ENCODE data around the gene AXIN2. TPM values are rescaled to one million over a fixed set of nuclear protein-coding genes. Genes with fewer than 3 reads are reported as not detected.

Gene AXIN2
- total RNA-seq, 1 donor from 2014 or later = 0.27 TPM

- ATAC-seq (ENCODE audit: low read depth) (no peak), DNase-seq (no peak)
- ChIA-PET CTCF (no interaction called here), POLR2A (no interaction called here)
- no peak for TF ChIP-seq CTCF (IDR thresholded peaks at IDR 0.05)
- Mint-ChIP-seq H3K27me3 (peaks cover 15% of the 10 kb centered on the region), H3K4me3 (no peak overlapping the region), H3K9me3 (no peaks in the 10 kb centered on the region), H3K4me1 (peaks cover 8% of the 10 kb centered on the region), H3K27ac (no peak overlapping the region), H3K36me3 (ENCODE audit: low read depth) (no peaks in the 10 kb centered on the region)
- intact Hi-C loops (cut with micrococcal nuclease) = loop anchor here (10.0 kb wide), 1 partner anchor 320 kb away; no protein-coding TSS in a partner anchor
Measured at GRCh38 chr17:65554553-65555223, 6.8 kb downstream of the AXIN2 start.

GRCh38 chr17:65553646-65554552 is 7.5 kb downstream of the AXIN2 start:
- ChIA-PET CTCF (no interaction called here), POLR2A (no interaction called here)
- intact Hi-C loops (cut with micrococcal nuclease) = loop anchor here (10.0 kb wide), 1 partner anchor 319 kb away; no protein-coding TSS in a partner anchor
- no peak for DNase-seq
- peaks cover under 1% of the 10 kb centered on the region for H3K4me1 Mint-ChIP-seq
- H3K27ac Mint-ChIP-seq = no peak overlapping the region
- no peak for TF ChIP-seq CTCF (IDR thresholded peaks at IDR 0.05)
- no peak for ATAC-seq (ENCODE audit: low read depth)
- H3K9me3 Mint-ChIP-seq = no peaks in the 10 kb centered on the region
- H3K27me3 Mint-ChIP-seq = peaks cover 8% of the 10 kb centered on the region
- H3K36me3 Mint-ChIP-seq (ENCODE audit: low read depth) = no peaks in the 10 kb centered on the region
- H3K4me3 Mint-ChIP-seq = no peak overlapping the region

GRCh38 chr17:65553009-65553645 is 8.3 kb downstream of the AXIN2 start:
- ChIA-PET POLR2A (no interaction called here), CTCF (no interaction called here)
- no peak for TF ChIP-seq CTCF (IDR thresholded peaks at IDR 0.05)
- Mint-ChIP-seq H3K9me3 (no peaks in the 10 kb centered on the region), H3K36me3 (ENCODE audit: low read depth) (no peaks in the 10 kb centered on the region), H3K27ac (no peak overlapping the region), H3K4me1 (no peaks in the 10 kb centered on the region), H3K27me3 (peaks cover 8% of the 10 kb centered on the region), H3K4me3 (no peak overlapping the region)
- intact Hi-C loops (cut with micrococcal nuclease) = loop anchor here (10.0 kb wide), 1 partner anchor 318 kb away; no protein-coding TSS in a partner anchor
- no peak for DNase-seq
- no peak for ATAC-seq (ENCODE audit: low read depth)

GRCh38 chr17:65552214-65552613 is 9.2 kb downstream of the AXIN2 start:
- Mint-ChIP-seq H3K27me3 (peaks cover 8% of the 10 kb centered on the region), H3K4me3 (no peak overlapping the region), H3K9me3 (no peaks in the 10 kb centered on the region), H3K27ac (no peak overlapping the region), H3K36me3 (ENCODE audit: low read depth) (no peaks in the 10 kb centered on the region), H3K4me1 (no peaks in the 10 kb centered on the region)
- no peak for ATAC-seq (ENCODE audit: low read depth)
- POLR2A ChIA-PET = no interaction called here
- DNase-seq = no peak
- no peak for TF ChIP-seq CTCF (IDR thresholded peaks at IDR 0.05)
- intact Hi-C loops (cut with micrococcal nuclease) = loop anchor here (10.0 kb wide), 1 partner anchor 317 kb away; no protein-coding TSS in a partner anchor
- CTCF ChIA-PET = no interaction called here
